ENCODE results near the gene KATNAL2.

- TF ChIP-seq GATA2 (IDR thresholded peaks at IDR 0.05; ENCODE audit: low read depth, low read length) (no peak), GATA3 (IDR thresholded peaks at IDR 0.05; ENCODE audit: low read depth, low read length) (no peak)
Measured at GRCh38 chr18:47067648-47068047, 150.2 kb downstream of the KATNAL2 start.
